ENCODE measurements around the gene KRTAP2-1.

KRTAP2-1 gene

GRCh38 chr17:41029633-41030245, 17.4 kb downstream of the KRTAP2-1 start, which contains the start of gene KRTAP1-4:
TSS of gene KRTAP1-4 (minus strand) at chr17:41030195. CDS start at chr17:41030078, 117 bp downstream.
- POLR2A ChIA-PET = no interaction called here
- no peak for TF ChIP-seq CTCF (IDR thresholded peaks at IDR 0.05; ENCODE audit: control extremely low read depth, extremely low read depth, low read depth, missing control alignments)
- DNase-seq (ENCODE audit: extremely low spot score) = no peak
- CTCF ChIA-PET = no interaction called here

- TF ChIP-seq CTCF (IDR thresholded peaks at IDR 0.05; ENCODE audit: control extremely low read depth, extremely low read depth, low read depth, missing control alignments) = no peak
- DNase-seq (ENCODE audit: extremely low spot score) = no peak
- POLR2A ChIA-PET = no interaction called here
- CTCF ChIA-PET = interaction anchor here (1.0 kb wide), 1 partner anchor 9 kb away, joined by 4 read pairs; no protein-coding TSS in a partner anchor
Measured at GRCh38 chr17:41026715-41027471, 20.2 kb downstream of the KRTAP2-1 start, which contains the start of gene KRTAP1-5. TSS of gene KRTAP1-5 (minus strand) at chr17:41027208. CDS start at chr17:41027155, 53 bp downstream.

GRCh38 chr17:41024697-41025096, 22.4 kb downstream of the KRTAP2-1 start:
- TF ChIP-seq CTCF (IDR thresholded peaks at IDR 0.05; ENCODE audit: control extremely low read depth, extremely low read depth, low read depth, missing control alignments) = no peak
- POLR2A ChIA-PET = no interaction called here
- no peak for DNase-seq (ENCODE audit: extremely low spot score)
- CTCF ChIA-PET = interaction anchor here (1.5 kb wide), 1 partner anchor 159 kb away, joined by 3 read pairs; no protein-coding TSS in a partner anchor

GRCh38 chr17:41020336-41020735, 26.8 kb downstream of the KRTAP2-1 start:
- no peak for TF ChIP-seq CTCF (IDR thresholded peaks at IDR 0.05; ENCODE audit: control extremely low read depth, extremely low read depth, low read depth, missing control alignments)
- DNase-seq (ENCODE audit: extremely low spot score) = no peak
- CTCF ChIA-PET = interaction anchor here (1.0 kb wide), 1 partner anchor 18 kb away, joined by 3 read pairs; no protein-coding TSS in a partner anchor
- POLR2A ChIA-PET = no interaction called here

- ChIA-PET CTCF (no interaction called here), POLR2A (no interaction called here)
- no peak for DNase-seq (ENCODE audit: extremely low spot score)
- TF ChIP-seq CTCF (IDR thresholded peaks at IDR 0.05; ENCODE audit: control extremely low read depth, extremely low read depth, low read depth, missing control alignments) = no peak
Measured at GRCh38 chr17:41019415-41019814, 27.7 kb downstream of the KRTAP2-1 start.

GRCh38 chr17:41018541-41018940, 28.6 kb downstream of the KRTAP2-1 start:
- POLR2A ChIA-PET = no interaction called here
- no peak for TF ChIP-seq CTCF (IDR thresholded peaks at IDR 0.05; ENCODE audit: control extremely low read depth, extremely low read depth, low read depth, missing control alignments)
- DNase-seq (ENCODE audit: extremely low spot score) = no peak
- CTCF ChIA-PET = interaction anchor here (1.5 to 1.9 kb wide), 2 partner anchors 8 to 17 kb away, joined by 3 to 4 read pairs; no protein-coding TSS in a partner anchor
